ENCODE data around the gene RAPGEF5.

- TF ChIP-seq EZH2phosphoT487 (IDR thresholded peaks at IDR 0.05; ENCODE audit: insufficient read depth, low read depth) (no peak), EZH2 (IDR thresholded peaks at IDR 0.05; ENCODE audit: insufficient read depth, poor library complexity, severe bottlenecking) (no peak)
Observed at GRCh38 chr7:22231141-22231540, 125.8 kb downstream of the RAPGEF5 start.
